ENCODE results near the gene OBSCN. TPM values are rescaled to one million over a fixed set of nuclear protein-coding genes. Genes with fewer than 3 reads are reported as not detected.

OBSCN gene
- total RNA-seq, 1 experiment from 2014 or later = 29.1 TPM

GRCh38 chr1:228404107-228404720 lies 196.4 kb downstream of the OBSCN start:
- peak overlapping the region; percentile 93 for H3K4me2 ChIP-seq (ENCODE audit: low read length)
- H3K79me2 ChIP-seq (ENCODE audit: low read length) = peaks cover 92% of the 10 kb centered on the region
- CTCF ChIA-PET = interaction anchor here (0.7 kb wide), 1 partner anchor 37 kb away, joined by 5 read pairs; no protein-coding TSS in a partner anchor
- ATAC-seq (no peak), DNase-seq (no peak)
- TF ChIP-seq EZH2phosphoT487 (IDR thresholded peaks at IDR 0.05; ENCODE audit: borderline replicate concordance, low read length) = no peak
- no peak for TF ChIP-seq EZH2 (IDR thresholded peaks at IDR 0.05; ENCODE audit: low read length, unreplicated experiment)
- TF ChIP-seq, protein P1, sequence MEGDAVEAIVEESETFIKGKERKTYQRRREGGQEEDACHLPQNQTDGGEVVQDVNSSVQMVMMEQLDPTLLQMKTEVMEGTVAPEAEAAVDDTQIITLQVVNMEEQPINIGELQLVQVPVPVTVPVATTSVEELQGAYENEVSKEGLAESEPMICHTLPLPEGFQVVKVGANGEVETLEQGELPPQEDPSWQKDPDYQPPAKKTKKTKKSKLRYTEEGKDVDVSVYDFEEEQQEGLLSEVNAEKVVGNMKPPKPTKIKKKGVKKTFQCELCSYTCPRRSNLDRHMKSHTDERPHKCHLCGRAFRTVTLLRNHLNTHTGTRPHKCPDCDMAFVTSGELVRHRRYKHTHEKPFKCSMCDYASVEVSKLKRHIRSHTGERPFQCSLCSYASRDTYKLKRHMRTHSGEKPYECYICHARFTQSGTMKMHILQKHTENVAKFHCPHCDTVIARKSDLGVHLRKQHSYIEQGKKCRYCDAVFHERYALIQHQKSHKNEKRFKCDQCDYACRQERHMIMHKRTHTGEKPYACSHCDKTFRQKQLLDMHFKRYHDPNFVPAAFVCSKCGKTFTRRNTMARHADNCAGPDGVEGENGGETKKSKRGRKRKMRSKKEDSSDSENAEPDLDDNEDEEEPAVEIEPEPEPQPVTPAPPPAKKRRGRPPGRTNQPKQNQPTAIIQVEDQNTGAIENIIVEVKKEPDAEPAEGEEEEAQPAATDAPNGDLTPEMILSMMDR (conservative IDR thresholded peaks at IDR 0.05; ENCODE audit: low read depth, low read length) = no peak
- peaks cover 28% of the 10 kb centered on the region for H3K4me1 ChIP-seq (ENCODE audit: insufficient read depth, low read length)
- intact Hi-C loops (cut with micrococcal nuclease) = no loop called here
- BruUV-seq (replicated peaks) = no TSS peak
- H3K4me3 ChIP-seq (ENCODE audit: low read length) = peak overlapping the region; percentile 88
- H3K9me2 ChIP-seq (replicated peaks; ENCODE audit: low read length) = no peaks in the 10 kb centered on the region
- POLR2A ChIA-PET (ENCODE audit: unreplicated experiment) = no interaction called here
- H4K20me1 ChIP-seq (ENCODE audit: low read length) = peaks cover 51% of the 10 kb centered on the region
- no peak overlapping the region for H3K27ac ChIP-seq (ENCODE audit: low read length)
- no peaks in the 10 kb centered on the region for H3K9me3 ChIP-seq (ENCODE audit: low read length)
- H3K36me3 ChIP-seq (ENCODE audit: low read depth, low read length) = peaks cover 17% of the 10 kb centered on the region; the same call in 1 of the 2 replicates
- peak overlapping the region; percentile 91; the same call in 1 of the 2 replicates for H3K9ac ChIP-seq (ENCODE audit: low read length)
- H3F3A ChIP-seq (ENCODE audit: low read length, unreplicated experiment) = no peaks in the 10 kb centered on the region
- no peaks in the 10 kb centered on the region for H3K27me3 ChIP-seq (ENCODE audit: low read length)
- no peak overlapping the region for H2AFZ ChIP-seq (ENCODE audit: low read length)

- Histone ChIP-seq H3K27me3 (ENCODE audit: low read length) (no peaks in the 10 kb centered on the region), H3K9ac (ENCODE audit: low read length) (peak overlapping the region; percentile 91), H3F3A (ENCODE audit: low read length, unreplicated experiment) (no peaks in the 10 kb centered on the region), H3K4me3 (ENCODE audit: low read length) (peak overlapping the region; percentile 88), H3K9me2 (replicated peaks; ENCODE audit: low read length) (no peaks in the 10 kb centered on the region), H4K20me1 (ENCODE audit: low read length) (peaks cover 43% of the 10 kb centered on the region), H3K4me2 (ENCODE audit: low read length) (peak overlapping the region; percentile 93), H3K9me3 (ENCODE audit: low read length) (no peaks in the 10 kb centered on the region), H3K27ac (ENCODE audit: low read length) (no peak overlapping the region), H2AFZ (ENCODE audit: low read length) (no peak overlapping the region), H3K36me3 (ENCODE audit: low read depth, low read length) (peaks cover 10% of the 10 kb centered on the region; the same call in 1 of the 2 replicates), H3K79me2 (ENCODE audit: low read length) (peaks cover 83% of the 10 kb centered on the region), H3K4me1 (ENCODE audit: insufficient read depth, low read length) (peaks cover 28% of the 10 kb centered on the region)
- ChIA-PET POLR2A (ENCODE audit: unreplicated experiment) (no interaction called here), CTCF (interaction anchor here (0.7 kb wide), 1 partner anchor 36 kb away, joined by 5 read pairs; no protein-coding TSS in a partner anchor)
- no peak for TF ChIP-seq EZH2phosphoT487 (IDR thresholded peaks at IDR 0.05; ENCODE audit: borderline replicate concordance, low read length)
- no peak for TF ChIP-seq EZH2 (IDR thresholded peaks at IDR 0.05; ENCODE audit: low read length, unreplicated experiment)
- TF ChIP-seq, protein P1 (conservative IDR thresholded peaks at IDR 0.05; ENCODE audit: low read depth, low read length) = no peak
- TSS peak; percentile 49 for BruUV-seq (replicated peaks)
- intact Hi-C loops (cut with micrococcal nuclease) = loop anchor here (5.0 kb wide), 1 partner anchor 263 kb away; the partner anchor contains the start of gene GUK1
- ATAC-seq (0 out of 2 replicates have a peak, but pooled peaks have one; percentile 1), DNase-seq (peak; percentile 20)
Measured at GRCh38 chr1:228405200-228405978, 197.5 kb downstream of the OBSCN start.

Data from PC-3 (cell line).